IMR-90 (cell line): ENCODE data around the gene FOXO1. TPM values are rescaled to one million over a fixed set of nuclear protein-coding genes. Genes with fewer than 3 reads are reported as not detected.

Experiments
- ATAC-seq: fragments of 200-7000 bp; cut with Tn5 transposase; 2 replicates; pipeline ENCODE4 v1.9.1; 2020; ENCODE audit warnings: low read depth, mild to moderate bottlenecking, moderate library complexity
- BruUV-seq: library from RNA; stranded (reverse); fragments of 400-500 nt; replicated peaks from 2 replicates; lab custom pipeline; 2021; lab: Mats Ljungman, UMichigan
- CTCF ChIA-PET: fragments of 300-600 bp; formaldehyde crosslinking; extraction: SDS; loops from one replicate; lab custom pipeline; 2021; ENCODE audit warnings: antibody characterized with exemption; lab: Yijun Ruan, JAX
- POLR2A ChIA-PET: fragments of 300-600 bp; sonication (Branson Sonifier 250); formaldehyde crosslinking; loops from one replicate; lab custom pipeline; 2022; ENCODE audit warnings: antibody characterized with exemption; ENCODE audit not compliant: unreplicated experiment; lab: Charles Lee
- DNase-seq: peaks from one replicate; pipeline ENCODE4 v3.0.0; 2013
- H2AFZ ChIP-seq: replicated peaks from 2 replicates; pipeline ENCODE3; 2013; ENCODE audit warnings: low read length, mild to moderate bottlenecking; ENCODE audit not compliant: poor library complexity
- H2AK5ac ChIP-seq: 2 replicates; pipeline ENCODE4 v1.6.1; 2013; ENCODE audit warnings: low read depth, low read length, inconsistent platforms
- H2AK9ac ChIP-seq: replicated peaks from 2 replicates; pipeline ENCODE3; 2013; ENCODE audit warnings: mild to moderate bottlenecking, low read depth, low read length, moderate library complexity; ENCODE audit not compliant: poor library complexity
- H2BK120ac ChIP-seq: 2 replicates; pipeline ENCODE4 v1.6.1; 2013; ENCODE audit warnings: low read depth, low read length, inconsistent platforms
- H2BK15ac ChIP-seq: 3 replicates; pipeline ENCODE4 v1.6.1; 2013; ENCODE audit warnings: low read depth, low read length, inconsistent platforms
- H2BK20ac ChIP-seq: 2 replicates; pipeline ENCODE4 v1.6.1; 2013; ENCODE audit warnings: low read depth, mild to moderate bottlenecking, inconsistent platforms, low read length, moderate library complexity
- H2BK5ac ChIP-seq: 2 replicates; pipeline ENCODE4 v1.6.1; 2013; ENCODE audit warnings: mild to moderate bottlenecking, low read depth, low read length, inconsistent platforms; ENCODE audit not compliant: poor library complexity, severe bottlenecking
- H3K14ac ChIP-seq: replicated peaks from 2 replicates; pipeline ENCODE4 v1.6.1; 2013; ENCODE audit warnings: low read depth, low read length, inconsistent platforms
- H3K18ac ChIP-seq: 2 replicates; pipeline ENCODE4 v1.6.1; 2013; ENCODE audit warnings: low read depth, low read length, control low read depth
- H3K23ac ChIP-seq: 2 replicates; pipeline ENCODE4 v1.6.1; 2013; ENCODE audit warnings: low read depth, low read length, inconsistent platforms
- H3K27ac ChIP-seq: 2 replicates; pipeline ENCODE4 v1.5.1; 2013; ENCODE audit warnings: mild to moderate bottlenecking, control low read depth, low read length; ENCODE audit not compliant: insufficient read depth
- H3K27me3 ChIP-seq: 2 replicates; pipeline ENCODE4 v1.6.1; 2013; ENCODE audit warnings: low read length; ENCODE audit not compliant: control insufficient read depth, insufficient read depth
- H3K36me3 ChIP-seq: 2 replicates; pipeline ENCODE4 v1.6.1; 2013; ENCODE audit warnings: low read length, mixed read lengths; ENCODE audit not compliant: control insufficient read depth, insufficient read depth
- H3K4ac ChIP-seq: 2 replicates; pipeline ENCODE4 v1.6.1; 2013; ENCODE audit warnings: low read depth, low read length, inconsistent platforms
- H3K4me1 ChIP-seq: 2 replicates; pipeline ENCODE4 v1.6.1; 2013; ENCODE audit warnings: low read length, mixed read lengths; ENCODE audit not compliant: control insufficient read depth, insufficient read depth
- H3K4me2 ChIP-seq: 2 replicates; pipeline ENCODE4 v1.6.1; 2013; ENCODE audit warnings: low read depth, mild to moderate bottlenecking, control low read depth, low read length, moderate library complexity
- H3K4me3 ChIP-seq: 2 replicates; pipeline ENCODE4 v1.5.1; 2013; ENCODE audit warnings: low read depth, mild to moderate bottlenecking, control low read depth, low read length, moderate library complexity; ENCODE audit not compliant: insufficient read depth
- H3K56ac ChIP-seq: 2 replicates; pipeline ENCODE4 v1.6.1; 2013; ENCODE audit warnings: low read length, inconsistent platforms; ENCODE audit not compliant: insufficient read depth; ENCODE audit errors: extremely low read depth
- H3K79me1 ChIP-seq, 2 experiments: 2 replicates each; pipeline ENCODE4 v1.6.1; 2013; ENCODE audit warnings: low read length in 2 of 2, inconsistent platforms in 1 of 2, low read depth in 1 of 2
- H3K9ac ChIP-seq: 2 replicates; pipeline ENCODE4 v1.6.1; 2013; ENCODE audit warnings: low read depth, low read length, control low read depth
- H3K9me1 ChIP-seq: 2 replicates; pipeline ENCODE4 v1.6.1; 2013; ENCODE audit warnings: low read length, inconsistent platforms; ENCODE audit not compliant: insufficient read depth
- H3K9me3 ChIP-seq: 2 replicates; pipeline ENCODE4 v1.6.1; 2013; ENCODE audit warnings: low read length; ENCODE audit not compliant: control insufficient read depth, insufficient read depth
- H4K20me1 ChIP-seq: 2 replicates; pipeline ENCODE4 v1.6.1; 2013; ENCODE audit warnings: low read length, inconsistent platforms; ENCODE audit not compliant: insufficient read depth
- H4K5ac ChIP-seq: 2 replicates; pipeline ENCODE4 v1.6.1; 2013; ENCODE audit warnings: mild to moderate bottlenecking, low read depth, low read length, control low read depth
- H4K8ac ChIP-seq, 2 experiments: 2 replicates each; pipeline ENCODE4 v1.6.1; 2013; ENCODE audit warnings: low read depth in 2 of 2, low read length in 2 of 2, control low read depth in 1 of 2, inconsistent platforms in 1 of 2
- H4K91ac ChIP-seq: 2 replicates; pipeline ENCODE4 v1.6.1; 2013; ENCODE audit warnings: low read depth, low read length, inconsistent platforms; ENCODE audit not compliant: insufficient read depth
- CEBPB ChIP-seq: IDR thresholded peaks from 2 replicates; pipeline ENCODE4 v1.6.1; 2012; ENCODE audit warnings: low read depth, low read length, improper control_type of control experiment
- CHD1 ChIP-seq: IDR thresholded peaks from 2 replicates; pipeline ENCODE4 v1.6.1; 2012; ENCODE audit warnings: low read depth, low read length, improper control_type of control experiment
- MAZ ChIP-seq: IDR thresholded peaks from 2 replicates; pipeline ENCODE4 v1.6.1; 2012; ENCODE audit warnings: low read depth, mild to moderate bottlenecking, low read length, improper control_type of control experiment, moderate library complexity, borderline replicate concordance
- NFE2L2 ChIP-seq: fragments of 150-350 bp; IDR thresholded peaks from 2 replicates; pipeline ENCODE4 v1.6.1; 2016; ENCODE audit warnings: low read depth, mild to moderate bottlenecking, low read length
- RFX5 ChIP-seq: IDR thresholded peaks from 2 replicates; pipeline ENCODE4 v1.8.0; 2012; ENCODE audit warnings: low read depth, mild to moderate bottlenecking, low read length, moderate library complexity
- SMC3 ChIP-seq: fragments of 150-350 bp; IDR thresholded peaks from 2 replicates; pipeline ENCODE4 v1.6.1; 2016; ENCODE audit warnings: low read depth, mild to moderate bottlenecking, antibody characterized with exemption, low read length, moderate library complexity
- WGBS, 2 experiments: methylation state at CpG; one replicate each; pipeline versions ENCODE4 v1.1.5 to v1.1.7; 2013; ENCODE audit warnings: missing lambda C conversion rate in 2 of 2; ENCODE audit not compliant: insufficient read length in 1 of 2; ENCODE audit errors: extremely low coverage in 2 of 2; 5-methylcytosine and 5-hydroxymethylcytosine counted together
- dilution Hi-C: fragments of 300-500 bp; cut with HindIII; formaldehyde crosslinking; loops from one replicate; pipeline ENCODE4 v1.14.3; 2018; ENCODE audit warnings: low sequenced_read_pairs; ENCODE audit not compliant: unreplicated experiment
- in situ Hi-C: fragments of 300-500 bp; cut with MboI; formaldehyde crosslinking; loops from 3 replicates; pipeline ENCODE4 v1.14.3; 2019; ENCODE audit warnings: low sequenced_read_pairs, inconsistent platforms, mixed read lengths
- intact Hi-C: fragments of 100-400 bp; cut with micrococcal nuclease; formaldehyde crosslinking; loops from 2 replicates; pipeline ENCODE4 v1.10.0; 2022
- polyA plus RNA-seq, 3 experiments: library from polyadenylated mRNA; depleted of rRNA; stranded (reverse); fragments of >200 nt; gene quantifications; 2 replicates each; pipeline ENCODE4 v1.2.3, GENCODE V29; 2012; ENCODE audit warnings: low replicate concordance in 1 of 3
- total RNA-seq: library from RNA; depleted of rRNA; stranded (reverse); fragments of >200 nt; gene quantifications from 2 replicates; pipeline ENCODE4 v1.2.3, GENCODE V29; 2012
- TF ChIP-seq, protein P1 (sequence below): fragments of 150-350 bp; IDR thresholded peaks from 2 replicates; pipeline ENCODE4 v1.6.1; 2017; ENCODE audit warnings: mild to moderate bottlenecking, antibody characterized with exemption, low read length, low read depth
- TF ChIP-seq, protein P2 (sequence below): fragments of 150-350 bp; IDR thresholded peaks from 2 replicates; pipeline ENCODE4 v1.6.1; 2016; ENCODE audit warnings: low read depth, mild to moderate bottlenecking, low read length, moderate library complexity, borderline replicate concordance

The FOXO1 gene
- total and polyA plus RNA-seq, 2 of the 4 experiments (the other 2 are of a cell fraction), result 0.12 to 0.18 TPM

DNA sequence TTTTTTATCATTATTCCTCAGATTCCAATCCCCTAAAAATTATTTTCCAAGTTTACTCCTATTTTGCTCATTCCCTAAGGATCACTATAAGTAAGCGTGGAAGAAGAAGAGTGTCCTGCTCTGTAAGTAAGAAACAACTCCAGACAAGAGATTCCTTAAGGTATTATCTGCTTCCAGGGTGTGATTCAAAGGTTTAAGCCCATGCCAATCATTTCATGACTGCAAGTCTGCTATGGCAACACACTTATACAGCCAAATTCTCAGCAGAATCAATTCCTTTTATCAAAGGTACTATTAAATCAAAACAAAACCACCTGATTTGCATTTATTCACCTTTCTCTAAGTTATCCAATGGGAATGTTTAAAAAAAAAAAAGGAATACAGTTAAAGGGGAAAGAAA lies 43.7 kb downstream of the FOXO1 start:
- ChIA-PET CTCF (no interaction called here), POLR2A (no interaction called here)
- H3K9me3 ChIP-seq, result no peaks in the 10 kb centered on the region
- H2BK5ac ChIP-seq, result no peak overlapping the region
- no TSS peak for BruUV-seq
- no peak overlapping the region for H3K23ac ChIP-seq
- TF ChIP-seq, protein P1, sequence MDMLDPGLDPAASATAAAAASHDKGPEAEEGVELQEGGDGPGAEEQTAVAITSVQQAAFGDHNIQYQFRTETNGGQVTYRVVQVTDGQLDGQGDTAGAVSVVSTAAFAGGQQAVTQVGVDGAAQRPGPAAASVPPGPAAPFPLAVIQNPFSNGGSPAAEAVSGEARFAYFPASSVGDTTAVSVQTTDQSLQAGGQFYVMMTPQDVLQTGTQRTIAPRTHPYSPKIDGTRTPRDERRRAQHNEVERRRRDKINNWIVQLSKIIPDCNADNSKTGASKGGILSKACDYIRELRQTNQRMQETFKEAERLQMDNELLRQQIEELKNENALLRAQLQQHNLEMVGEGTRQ, result no peak
- TF ChIP-seq CHD1, result no peak
- no peak for TF ChIP-seq NFE2L2
- TF ChIP-seq, protein P2, sequence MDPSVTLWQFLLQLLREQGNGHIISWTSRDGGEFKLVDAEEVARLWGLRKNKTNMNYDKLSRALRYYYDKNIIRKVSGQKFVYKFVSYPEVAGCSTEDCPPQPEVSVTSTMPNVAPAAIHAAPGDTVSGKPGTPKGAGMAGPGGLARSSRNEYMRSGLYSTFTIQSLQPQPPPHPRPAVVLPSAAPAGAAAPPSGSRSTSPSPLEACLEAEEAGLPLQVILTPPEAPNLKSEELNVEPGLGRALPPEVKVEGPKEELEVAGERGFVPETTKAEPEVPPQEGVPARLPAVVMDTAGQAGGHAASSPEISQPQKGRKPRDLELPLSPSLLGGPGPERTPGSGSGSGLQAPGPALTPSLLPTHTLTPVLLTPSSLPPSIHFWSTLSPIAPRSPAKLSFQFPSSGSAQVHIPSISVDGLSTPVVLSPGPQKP, result no peak
- no peak for TF ChIP-seq RFX5
- no peak for TF ChIP-seq CEBPB
- TF ChIP-seq MAZ, result no peak
- no peak for TF ChIP-seq SMC3
- H3K27ac ChIP-seq, result no peak overlapping the region
- in situ Hi-C loops, result no loop called here
- no peak overlapping the region for H2AK9ac ChIP-seq
- H3K4me2 ChIP-seq, result no peak overlapping the region
- no peak overlapping the region for H4K8ac ChIP-seq
- DNase-seq (no peak), ATAC-seq (no peak)
- H3K79me1 ChIP-seq, result no peaks in the 10 kb centered on the region
- intact Hi-C loops, result no loop called here
- H2BK20ac ChIP-seq, result no peak overlapping the region
- H3K18ac ChIP-seq, result no peak overlapping the region
- no peak overlapping the region for H3K14ac ChIP-seq
- H3K9ac ChIP-seq, result no peak overlapping the region
- H2AFZ ChIP-seq, result no peak overlapping the region
- H4K5ac ChIP-seq, result no peak overlapping the region
- no peak overlapping the region for H3K56ac ChIP-seq
- no peaks in the 10 kb centered on the region for H3K36me3 ChIP-seq
- no peaks in the 10 kb centered on the region for H3K9me1 ChIP-seq
- no peak overlapping the region for H3K4ac ChIP-seq
- no peak overlapping the region for H2BK120ac ChIP-seq
- H4K91ac ChIP-seq, result no peak overlapping the region
- dilution Hi-C loops, result no loop called here
- H4K20me1 ChIP-seq, result no peaks in the 10 kb centered on the region
- H3K4me3 ChIP-seq, result no peak overlapping the region
- H2AK5ac ChIP-seq, result no peak overlapping the region
- H3K27me3 ChIP-seq, result no peaks in the 10 kb centered on the region
- no peaks in the 10 kb centered on the region for H3K4me1 ChIP-seq
- WGBS, 2 experiments, result no CpG with 5 or more reads among the region's 1 CpG
- no peak overlapping the region for H2BK15ac ChIP-seq
